ENCODE results near the gene FHOD3. TPM values are rescaled to one million over a fixed set of nuclear protein-coding genes. Genes with fewer than 3 reads are reported as not detected.

FHOD3 gene
- total and polyA plus RNA-seq, 2 of the 4 experiments (the other 2 are of a cell fraction): 14.6 to 16.0 TPM

- H3K4me3 ChIP-seq (ENCODE audit: insufficient read depth, low read depth, low read length): no peak overlapping the region
- DNase-seq: no peak
- H3K4me2 ChIP-seq (ENCODE audit: low read depth, low read length): no peak overlapping the region
- ChIA-PET CTCF (no interaction called here), POLR2A (ENCODE audit: unreplicated experiment) (no interaction called here)
- dilution Hi-C loops (cut with HindIII; ENCODE audit: low sequenced_read_pairs, unreplicated experiment): no loop called here
- H3K18ac ChIP-seq (ENCODE audit: low read depth, low read length): no peak overlapping the region
- peaks cover 3% of the 10 kb centered on the region; the same call in 1 of the 2 replicates for H3K4me1 ChIP-seq (ENCODE audit: control insufficient read depth, insufficient read depth, low read length)
- H2AK9ac ChIP-seq (replicated peaks; ENCODE audit: low read depth, low read length, poor library complexity): no peak overlapping the region
- no peak overlapping the region for H4K91ac ChIP-seq (ENCODE audit: insufficient read depth, low read depth, low read length)
- no peak overlapping the region for H2AK5ac ChIP-seq (ENCODE audit: low read depth, low read length)
- no peaks in the 10 kb centered on the region for H3K9me3 ChIP-seq (ENCODE audit: control insufficient read depth, insufficient read depth, low read length)
- H4K5ac ChIP-seq (ENCODE audit: low read depth, low read length): no peak overlapping the region
- no peaks in the 10 kb centered on the region for H3K27me3 ChIP-seq (ENCODE audit: control insufficient read depth, insufficient read depth, low read length)
- H3K56ac ChIP-seq (ENCODE audit: extremely low read depth, insufficient read depth, low read length): no peak overlapping the region
- no peak overlapping the region for H3K4ac ChIP-seq (ENCODE audit: low read depth, low read length)
- no peak overlapping the region for H2BK120ac ChIP-seq (ENCODE audit: low read depth, low read length)
- H4K8ac ChIP-seq (ENCODE audit: low read depth in 2 of 2, low read length in 2 of 2): no peak overlapping the region
- no peak overlapping the region for H2BK15ac ChIP-seq (ENCODE audit: low read depth, low read length)
- H2BK5ac ChIP-seq (ENCODE audit: low read depth, low read length, poor library complexity, severe bottlenecking): no peak overlapping the region
- 80% methylated on average over 1 of the region's 1 CpG; no CpG with 5 or more reads in 1 of the 2 experiments for WGBS, 2 experiments (ENCODE audit: extremely low coverage in 2 of 2, insufficient read length in 1 of 2)
- H3K23ac ChIP-seq (ENCODE audit: low read depth, low read length): no peak overlapping the region
- peaks cover 1% of the 10 kb centered on the region for H3K36me3 ChIP-seq (ENCODE audit: control insufficient read depth, insufficient read depth, low read length)
- H3K27ac ChIP-seq (ENCODE audit: insufficient read depth, low read length): no peak overlapping the region
- H4K20me1 ChIP-seq (ENCODE audit: insufficient read depth, low read length): peaks cover 4% of the 10 kb centered on the region; the same call in 1 of the 2 replicates
- TF ChIP-seq ELK1 (IDR thresholded peaks at IDR 0.05; ENCODE audit: borderline replicate concordance, low read depth, low read length): no peak
- TF ChIP-seq RAD21 (IDR thresholded peaks at IDR 0.05; ENCODE audit: low read length): no peak
- no peak for TF ChIP-seq CHD1 (IDR thresholded peaks at IDR 0.05; ENCODE audit: low read depth, low read length)
- TF ChIP-seq RCOR1 (IDR thresholded peaks at IDR 0.05; ENCODE audit: insufficient replicate concordance, low read length): no peak
- TF ChIP-seq RFX5 (IDR thresholded peaks at IDR 0.05; ENCODE audit: low read depth, low read length): no peak
- no peak for TF ChIP-seq MXI1 (IDR thresholded peaks at IDR 0.05; ENCODE audit: borderline replicate concordance, low read depth, low read length)
- TF ChIP-seq CTCF (conservative IDR thresholded peaks at IDR 0.05; ENCODE audit: low read depth, low read length): no peak
- TF ChIP-seq FOS (IDR thresholded peaks at IDR 0.05; ENCODE audit: low read depth, low read length): no peak
- TF ChIP-seq POLR2A (IDR thresholded peaks at IDR 0.05; ENCODE audit: low read depth, low read length): no peak
- TF ChIP-seq MAFK (IDR thresholded peaks at IDR 0.05; ENCODE audit: low read depth, low read length): no peak
- no peak for TF ChIP-seq NFE2L2 (IDR thresholded peaks at IDR 0.05; ENCODE audit: low read depth, low read length)
- no peak for TF ChIP-seq MAZ (IDR thresholded peaks at IDR 0.05; ENCODE audit: borderline replicate concordance, low read depth, low read length)
- TF ChIP-seq SMC3 (IDR thresholded peaks at IDR 0.05; ENCODE audit: low read depth, low read length): no peak
- TF ChIP-seq USF2 (IDR thresholded peaks at IDR 0.05; ENCODE audit: low read depth, low read length): no peak
- TF ChIP-seq BHLHE40 (IDR thresholded peaks at IDR 0.05; ENCODE audit: low read depth, low read length): no peak
- TF ChIP-seq CEBPB (IDR thresholded peaks at IDR 0.05; ENCODE audit: low read depth, low read length): no peak
- no peak overlapping the region for H3K9ac ChIP-seq (ENCODE audit: low read depth, low read length)
- H3K9me1 ChIP-seq (ENCODE audit: insufficient read depth, low read length): peaks cover 3% of the 10 kb centered on the region; the same call in 1 of the 2 replicates
- ATAC-seq (ENCODE audit: low read depth): no peak
- H3K14ac ChIP-seq (replicated peaks; ENCODE audit: low read depth, low read length): no peak overlapping the region
- no TSS peak for BruUV-seq (replicated peaks)
- intact Hi-C loops (cut with micrococcal nuclease): no loop called here
- in situ Hi-C loops (cut with MboI; ENCODE audit: low sequenced_read_pairs): no loop called here
- no peak overlapping the region for H2BK20ac ChIP-seq (ENCODE audit: low read depth, low read length)
- H3K79me1 ChIP-seq (ENCODE audit: low read depth in 1 of 2, low read length in 2 of 2): peaks cover 0 to 5% of the 10 kb centered on the region in 2 experiments; a peak in 2 of 4 replicates
- H2AFZ ChIP-seq (replicated peaks; ENCODE audit: low read length, poor library complexity): no peak overlapping the region
Measured at GRCh38 chr18:36360256-36360909, 62.9 kb downstream of the FHOD3 start.

Data from IMR-90 (cell line).